Dedifferentiated amniotic fluid mesenchymal stem cell (primary cell): Measurements from ENCODE around the gene RABAC1.

ENCODE experiments used
- DNase-seq: peaks from one replicate; pipeline ENCODE4 v3.0.0-alpha.2; 2016; ENCODE audit errors: extremely low spot score

The RABAC1 gene

GRCh38 chr19:41988947-41989346, 29.8 kb upstream of the RABAC1 start:
- no peak for DNase-seq

- DNase-seq = no peak
Observed at GRCh38 chr19:41987141-41987860, 28.2 kb upstream of the RABAC1 start.

- no peak for DNase-seq
Observed at GRCh38 chr19:41984961-41985360, 25.8 kb upstream of the RABAC1 start.

- DNase-seq = no peak
Observed at GRCh38 chr19:41981724-41982123, 22.6 kb upstream of the RABAC1 start.

- DNase-seq = no peak
Observed at GRCh38 chr19:41978470-41978869, 19.3 kb upstream of the RABAC1 start.

GRCh38 chr19:41977916-41978315, 18.8 kb upstream of the RABAC1 start:
- DNase-seq = no peak

GRCh38 chr19:41974652-41975051, 15.5 kb upstream of the RABAC1 start:
- no peak for DNase-seq

- no peak for DNase-seq
Observed at GRCh38 chr19:41971363-41971762, 12.2 kb upstream of the RABAC1 start.

GRCh38 chr19:41969772-41970458, 10.8 kb upstream of the RABAC1 start:
- no peak for DNase-seq

GRCh38 chr19:41968751-41969595, 9.9 kb upstream of the RABAC1 start:
- no peak for DNase-seq

- DNase-seq = no peak
Observed at GRCh38 chr19:41967054-41967783, 8.1 kb upstream of the RABAC1 start.

GRCh38 chr19:41965106-41965505, 6.0 kb upstream of the RABAC1 start:
- DNase-seq = no peak

- DNase-seq = no peak
Observed at GRCh38 chr19:41960973-41961372, 1.9 kb upstream of the RABAC1 start.

- DNase-seq = peak; percentile 48
Observed at GRCh38 chr19:41958367-41959055, 610 bp downstream of the RABAC1 start.

GRCh38 chr19:41957838-41958366, 1.2 kb downstream of the RABAC1 start:
- DNase-seq = peak; percentile 68

- DNase-seq = no peak
Observed at GRCh38 chr19:41957161-41957837, 1.8 kb downstream of the RABAC1 start.

GRCh38 chr19:41956621-41957020, 2.5 kb downstream of the RABAC1 start:
- no peak for DNase-seq

- no peak for DNase-seq
Observed at GRCh38 chr19:41955521-41955920, 3.6 kb downstream of the RABAC1 start.

- DNase-seq = peak; percentile 67
Observed at GRCh38 chr19:41951686-41952172, 7.4 kb downstream of the RABAC1 start.

- no peak for DNase-seq
Observed at GRCh38 chr19:41947091-41947490, 12.0 kb downstream of the RABAC1 start.
